CD14-positive monocyte (primary cell): ENCODE measurements around the gene RNASE1. TPM values are rescaled to one million over a fixed set of nuclear protein-coding genes. Genes with fewer than 3 reads are reported as not detected.

Source experiments
- DNase-seq, 3 donors: peaks; one replicate each; pipeline ENCODE4 v3.0.0-alpha.2; 2011 to 2022
- H2AFZ ChIP-seq: 2 replicates; pipeline ENCODE4 v1.6.0; 2012; ENCODE audit warnings: mild to moderate bottlenecking, low read depth, low read length, inconsistent platforms; ENCODE audit not compliant: insufficient read depth, poor library complexity, severe bottlenecking
- H3K27ac ChIP-seq, 2 donors: 1 replicate in 1 of 2; 2 replicates in 1 of 2; pipeline ENCODE4 v1.5.1; 2012 to 2013; ENCODE audit warnings: low read length in 2 of 2, control low read depth in 1 of 2, inconsistent platforms in 1 of 2, low read depth in 1 of 2, mild to moderate bottlenecking in 1 of 2
- H3K27me3 ChIP-seq, 2 donors: one replicate each; pipeline versions ENCODE4 v1.6.0 to v1.6.1; 2011 to 2013; ENCODE audit warnings: low read length in 2 of 2; ENCODE audit not compliant: control insufficient read depth in 2 of 2, insufficient read depth in 2 of 2
- H3K36me3 ChIP-seq, 2 donors: replicated peaks in 1 of 2; 1 replicate in 1 of 2; 2 replicates in 1 of 2; pipeline versions ENCODE4 v1.5.1 to v1.6.1; 2012 to 2013; ENCODE audit warnings: low read length in 2 of 2, control low read depth in 1 of 2, inconsistent platforms in 1 of 2, mild to moderate bottlenecking in 1 of 2; ENCODE audit not compliant: insufficient read depth in 2 of 2, control insufficient read depth in 1 of 2
- H3K4me1 ChIP-seq, 2 donors: 1 replicate in 1 of 2; 2 replicates in 1 of 2; pipeline versions ENCODE4 v1.5.1 to v1.6.1; 2012 to 2013; ENCODE audit warnings: low read length in 2 of 2, control low read depth in 1 of 2, inconsistent platforms in 1 of 2, mild to moderate bottlenecking in 1 of 2, moderate library complexity in 1 of 2; ENCODE audit not compliant: insufficient read depth in 2 of 2, control insufficient read depth in 1 of 2
- H3K4me2 ChIP-seq: replicated peaks from 2 replicates; pipeline ENCODE3; 2012; ENCODE audit warnings: low read length, moderate library complexity, mild to moderate bottlenecking; ENCODE audit not compliant: poor library complexity, severe bottlenecking; ENCODE audit errors: extremely low read depth
- H3K4me3 ChIP-seq, 3 experiments: fragments of 200-600 bp in 1 of 3; sonication (generic) in 1 of 3; replicated peaks in 1 of 3; 1 replicate in 2 of 3; 2 replicates in 1 of 3; pipeline ENCODE4 v1.5.1; 2011 to 2013; ENCODE audit warnings: low read length in 3 of 3, mild to moderate bottlenecking in 3 of 3, control low read depth in 2 of 3, low read depth in 2 of 3, inconsistent platforms in 1 of 3, moderate library complexity in 1 of 3
- H3K79me2 ChIP-seq: 2 replicates; pipeline ENCODE4 v1.6.0; 2012; ENCODE audit warnings: mild to moderate bottlenecking, control low read depth, inconsistent platforms, low read length, moderate library complexity; ENCODE audit not compliant: insufficient read depth
- H3K9ac ChIP-seq: 2 replicates; pipeline ENCODE4 v1.6.0; 2017; ENCODE audit warnings: low read length, mild to moderate bottlenecking; ENCODE audit not compliant: insufficient read depth, poor library complexity, severe bottlenecking
- H3K9me3 ChIP-seq, 2 donors: replicated peaks in 1 of 2; 1 replicate in 1 of 2; 2 replicates in 1 of 2; pipeline versions ENCODE4 v1.5.1 to v1.6.1; 2012 to 2013; ENCODE audit warnings: low read length in 2 of 2, control low read depth in 1 of 2; ENCODE audit not compliant: control insufficient read depth in 1 of 2, insufficient read depth in 1 of 2
- H4K20me1 ChIP-seq: 2 replicates; pipeline ENCODE4 v1.6.0; 2012; ENCODE audit warnings: mild to moderate bottlenecking, low read length, control low read depth, moderate library complexity; ENCODE audit not compliant: insufficient read depth
- H3K27ac Mint-ChIP-seq, 7 donors: one replicate each; pipeline ENCODE4 v1.8.0; 2020; ENCODE audit warnings: mild to moderate bottlenecking in 7 of 7, mixed read lengths in 7 of 7, moderate library complexity in 6 of 7, inconsistent platforms in 2 of 7
- H3K27me3 Mint-ChIP-seq, 3 donors: one replicate each; pipeline ENCODE4 v1.8.0; 2021 to 2022; ENCODE audit warnings: low read depth in 3 of 3, mild to moderate bottlenecking in 3 of 3, mixed read lengths in 3 of 3, moderate library complexity in 3 of 3, inconsistent platforms in 1 of 3
- H3K36me3 Mint-ChIP-seq, 2 donors: one replicate each; pipeline ENCODE4 v1.8.0; 2020; ENCODE audit warnings: mixed read lengths in 2 of 2, inconsistent platforms in 1 of 2, mild to moderate bottlenecking in 1 of 2
- H3K4me1 Mint-ChIP-seq: one replicate; pipeline ENCODE4 v1.8.0; 2020; ENCODE audit warnings: mild to moderate bottlenecking, mixed read lengths
- H3K4me3 Mint-ChIP-seq, 2 donors: one replicate each; pipeline ENCODE4 v1.8.0; 2020; ENCODE audit warnings: mild to moderate bottlenecking in 2 of 2, mixed read lengths in 2 of 2, moderate library complexity in 1 of 2
- H3K9me3 Mint-ChIP-seq, 7 donors: one replicate each; pipeline ENCODE4 v1.8.0; 2020 to 2022; ENCODE audit warnings: mixed read lengths in 7 of 7, mild to moderate bottlenecking in 6 of 7, moderate library complexity in 6 of 7, inconsistent platforms in 2 of 7
- CTCF ChIP-seq: fragments of 200-600 bp; IDR thresholded peaks from one replicate; pipeline ENCODE4 v1.8.0; 2022; ENCODE audit warnings: antibody characterized with exemption, mild to moderate bottlenecking
- WGBS: methylation state at CpG from one replicate; pipeline ENCODE4 v1.1.5; 2013; ENCODE audit warnings: missing lambda C conversion rate; ENCODE audit not compliant: insufficient coverage; 5-methylcytosine and 5-hydroxymethylcytosine counted together
- intact Hi-C, 2 donors: fragments of 100-400 bp; cut with micrococcal nuclease; formaldehyde crosslinking; loops; one replicate each; pipeline versions ENCODE4 v1.15.0 to v1.15.1; 2023
- polyA plus RNA-seq, 3 donors: library from polyadenylated mRNA; depleted of rRNA in 1 of 3; unstranded in 2 of 3; stranded (reverse) in 1 of 3; fragments of 300-500 nt in 2 of 3; fragments of >200 nt in 1 of 3; fragmentation: Illumina TruSeq in 2 of 3; gene quantifications; 1 replicate in 2 of 3; 2 replicates in 1 of 3; pipeline ENCODE4 v1.2.3, GENCODE V29; 2012 to 2021

The RNASE1 gene
- polyA plus RNA-seq, 3 donors, result 2.1 to 191 (median 11.3) TPM

DNA sequence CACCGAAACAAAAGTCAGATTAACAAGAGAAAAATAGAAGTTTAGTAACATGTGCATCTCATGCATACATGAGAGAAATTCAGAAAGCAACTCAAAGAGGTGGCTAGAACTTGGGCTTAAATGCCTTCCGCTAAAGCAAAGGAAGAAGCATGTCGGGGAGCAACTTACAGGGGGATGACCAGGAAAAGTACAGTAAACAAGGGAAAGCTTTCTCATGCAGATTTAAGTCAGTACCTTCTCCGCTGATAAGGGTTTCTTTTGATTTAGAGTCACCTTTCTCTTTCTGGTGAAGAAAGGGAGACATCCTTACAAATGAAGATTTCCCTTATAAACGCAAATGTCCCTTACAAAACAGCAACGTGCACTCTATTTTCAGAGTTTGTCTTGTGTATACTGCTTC lies 27.6 kb downstream of the RNASE1 start:
- no peak overlapping the region for H3K4me2 ChIP-seq
- TF ChIP-seq CTCF, result no peak
- H2AFZ ChIP-seq, result no peak overlapping the region
- H3K9me3 Mint-ChIP-seq, result no peaks in the 10 kb centered on the region
- no peaks in the 10 kb centered on the region for H3K9me3 ChIP-seq
- intact Hi-C loops, result no loop called here
- no peaks in the 10 kb centered on the region for H3K36me3 ChIP-seq
- peaks cover 1% of the 10 kb centered on the region for H3K79me2 ChIP-seq
- H3K36me3 Mint-ChIP-seq, result no peaks in the 10 kb centered on the region
- peaks cover 22% of the 10 kb centered on the region for H3K4me1 Mint-ChIP-seq
- no peaks in the 10 kb centered on the region for H3K27me3 ChIP-seq
- 100% methylated on average over 1 of the region's 6 CpGs for WGBS
- H4K20me1 ChIP-seq, result no peaks in the 10 kb centered on the region
- no peak overlapping the region for H3K4me3 ChIP-seq
- H3K27ac Mint-ChIP-seq, result no peak overlapping the region
- DNase-seq, result no peak
- H3K4me1 ChIP-seq, result peaks cover 11 to 19% of the 10 kb centered on the region in 2 donors
- H3K27me3 Mint-ChIP-seq, result no peaks in the 10 kb centered on the region
- H3K4me3 Mint-ChIP-seq, result no peak overlapping the region
- no peak overlapping the region for H3K9ac ChIP-seq
- no peak overlapping the region for H3K27ac ChIP-seq

DNA sequence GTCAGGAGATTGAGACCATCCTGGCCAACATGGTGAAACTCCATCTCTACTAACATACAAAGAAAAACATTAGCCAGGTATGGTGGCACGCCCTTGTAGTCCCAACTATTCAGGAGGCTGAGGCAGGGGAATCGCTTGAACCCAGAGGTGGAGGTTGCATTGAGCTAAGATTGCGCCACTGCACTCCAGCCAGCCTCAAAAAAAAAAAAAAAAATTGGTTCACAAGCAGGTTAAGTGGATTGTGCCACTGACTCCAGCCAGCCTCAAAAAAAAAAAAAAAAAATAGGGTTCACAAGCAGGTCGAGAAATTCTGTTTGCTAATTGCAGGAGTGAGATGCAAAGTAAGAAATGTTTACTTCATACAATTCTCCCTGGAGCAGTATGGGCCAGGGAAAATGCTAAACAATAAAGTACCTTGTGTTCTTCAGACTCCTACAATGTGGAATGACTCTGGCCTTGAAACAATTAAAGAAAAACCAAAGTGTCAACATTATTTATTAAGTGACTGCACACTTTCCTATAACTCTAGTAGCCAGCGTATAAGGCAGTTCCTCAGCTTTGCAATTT lies 28.3 kb downstream of the RNASE1 start:
- no peak overlapping the region for H3K4me2 ChIP-seq
- no peak overlapping the region for H3K27ac ChIP-seq
- H3K9ac ChIP-seq, result no peak overlapping the region
- Mint-ChIP-seq H3K36me3 (no peaks in the 10 kb centered on the region), H3K4me3 (no peak overlapping the region), H3K27me3 (no peaks in the 10 kb centered on the region), H3K27ac (peak overlapping the region in 1 of 7 donors; percentile 50), H3K9me3 (no peaks in the 10 kb centered on the region), H3K4me1 (peaks cover 23% of the 10 kb centered on the region)
- no peaks in the 10 kb centered on the region for H3K36me3 ChIP-seq
- H3K79me2 ChIP-seq, result no peaks in the 10 kb centered on the region
- no peak overlapping the region for H2AFZ ChIP-seq
- no peak for TF ChIP-seq CTCF
- DNase-seq, result no peak
- no peaks in the 10 kb centered on the region for H3K9me3 ChIP-seq
- H3K4me3 ChIP-seq, result no peak overlapping the region
- no peaks in the 10 kb centered on the region for H3K27me3 ChIP-seq
- peaks cover 9 to 19% of the 10 kb centered on the region in 2 donors for H3K4me1 ChIP-seq
- intact Hi-C loops, result loop anchor here in 1 of 2 donors (5.0 kb wide), 1 partner anchor 38 kb away; no protein-coding TSS in a partner anchor
- no peaks in the 10 kb centered on the region for H4K20me1 ChIP-seq
- 80% methylated on average over 2 of the region's 5 CpGs for WGBS
